IMR-90 (cell line): ENCODE measurements around the gene MESP2. TPM values are rescaled to one million over a fixed set of nuclear protein-coding genes. Genes with fewer than 3 reads are reported as not detected.

Source experiments
- ATAC-seq: fragments of 200-7000 bp; cut with Tn5 transposase; 2 replicates; pipeline ENCODE4 v1.9.1; 2020; ENCODE audit warnings: low read depth, mild to moderate bottlenecking, moderate library complexity
- BruUV-seq: library from RNA; stranded (reverse); fragments of 400-500 nt; replicated peaks from 2 replicates; lab custom pipeline; 2021; lab: Mats Ljungman, UMichigan
- CTCF ChIA-PET: fragments of 300-600 bp; formaldehyde crosslinking; extraction: SDS; loops from one replicate; lab custom pipeline; 2021; ENCODE audit warnings: antibody characterized with exemption; lab: Yijun Ruan, JAX
- POLR2A ChIA-PET: fragments of 300-600 bp; sonication (Branson Sonifier 250); formaldehyde crosslinking; loops from one replicate; lab custom pipeline; 2022; ENCODE audit warnings: antibody characterized with exemption; ENCODE audit not compliant: unreplicated experiment; lab: Charles Lee
- DNase-seq: peaks from one replicate; pipeline ENCODE4 v3.0.0; 2013
- H2AFZ ChIP-seq: replicated peaks from 2 replicates; pipeline ENCODE3; 2013; ENCODE audit warnings: low read length, mild to moderate bottlenecking; ENCODE audit not compliant: poor library complexity
- H2AK5ac ChIP-seq: 2 replicates; pipeline ENCODE4 v1.6.1; 2013; ENCODE audit warnings: low read depth, low read length, inconsistent platforms
- H2AK9ac ChIP-seq: replicated peaks from 2 replicates; pipeline ENCODE3; 2013; ENCODE audit warnings: mild to moderate bottlenecking, low read depth, low read length, moderate library complexity; ENCODE audit not compliant: poor library complexity
- H2BK120ac ChIP-seq: 2 replicates; pipeline ENCODE4 v1.6.1; 2013; ENCODE audit warnings: low read depth, low read length, inconsistent platforms
- H2BK15ac ChIP-seq: 3 replicates; pipeline ENCODE4 v1.6.1; 2013; ENCODE audit warnings: low read depth, low read length, inconsistent platforms
- H2BK20ac ChIP-seq: 2 replicates; pipeline ENCODE4 v1.6.1; 2013; ENCODE audit warnings: low read depth, mild to moderate bottlenecking, inconsistent platforms, low read length, moderate library complexity
- H2BK5ac ChIP-seq: 2 replicates; pipeline ENCODE4 v1.6.1; 2013; ENCODE audit warnings: mild to moderate bottlenecking, low read depth, low read length, inconsistent platforms; ENCODE audit not compliant: poor library complexity, severe bottlenecking
- H3K14ac ChIP-seq: replicated peaks from 2 replicates; pipeline ENCODE4 v1.6.1; 2013; ENCODE audit warnings: low read depth, low read length, inconsistent platforms
- H3K18ac ChIP-seq: 2 replicates; pipeline ENCODE4 v1.6.1; 2013; ENCODE audit warnings: low read depth, low read length, control low read depth
- H3K23ac ChIP-seq: 2 replicates; pipeline ENCODE4 v1.6.1; 2013; ENCODE audit warnings: low read depth, low read length, inconsistent platforms
- H3K27ac ChIP-seq: 2 replicates; pipeline ENCODE4 v1.5.1; 2013; ENCODE audit warnings: mild to moderate bottlenecking, control low read depth, low read length; ENCODE audit not compliant: insufficient read depth
- H3K27me3 ChIP-seq: 2 replicates; pipeline ENCODE4 v1.6.1; 2013; ENCODE audit warnings: low read length; ENCODE audit not compliant: control insufficient read depth, insufficient read depth
- H3K36me3 ChIP-seq: 2 replicates; pipeline ENCODE4 v1.6.1; 2013; ENCODE audit warnings: low read length, mixed read lengths; ENCODE audit not compliant: control insufficient read depth, insufficient read depth
- H3K4ac ChIP-seq: 2 replicates; pipeline ENCODE4 v1.6.1; 2013; ENCODE audit warnings: low read depth, low read length, inconsistent platforms
- H3K4me1 ChIP-seq: 2 replicates; pipeline ENCODE4 v1.6.1; 2013; ENCODE audit warnings: low read length, mixed read lengths; ENCODE audit not compliant: control insufficient read depth, insufficient read depth
- H3K4me2 ChIP-seq: 2 replicates; pipeline ENCODE4 v1.6.1; 2013; ENCODE audit warnings: low read depth, mild to moderate bottlenecking, control low read depth, low read length, moderate library complexity
- H3K4me3 ChIP-seq: 2 replicates; pipeline ENCODE4 v1.5.1; 2013; ENCODE audit warnings: low read depth, mild to moderate bottlenecking, control low read depth, low read length, moderate library complexity; ENCODE audit not compliant: insufficient read depth
- H3K56ac ChIP-seq: 2 replicates; pipeline ENCODE4 v1.6.1; 2013; ENCODE audit warnings: low read length, inconsistent platforms; ENCODE audit not compliant: insufficient read depth; ENCODE audit errors: extremely low read depth
- H3K79me1 ChIP-seq, 2 experiments: 2 replicates each; pipeline ENCODE4 v1.6.1; 2013; ENCODE audit warnings: low read length in 2 of 2, inconsistent platforms in 1 of 2, low read depth in 1 of 2
- H3K9ac ChIP-seq: 2 replicates; pipeline ENCODE4 v1.6.1; 2013; ENCODE audit warnings: low read depth, low read length, control low read depth
- H3K9me1 ChIP-seq: 2 replicates; pipeline ENCODE4 v1.6.1; 2013; ENCODE audit warnings: low read length, inconsistent platforms; ENCODE audit not compliant: insufficient read depth
- H3K9me3 ChIP-seq: 2 replicates; pipeline ENCODE4 v1.6.1; 2013; ENCODE audit warnings: low read length; ENCODE audit not compliant: control insufficient read depth, insufficient read depth
- H4K20me1 ChIP-seq: 2 replicates; pipeline ENCODE4 v1.6.1; 2013; ENCODE audit warnings: low read length, inconsistent platforms; ENCODE audit not compliant: insufficient read depth
- H4K5ac ChIP-seq: 2 replicates; pipeline ENCODE4 v1.6.1; 2013; ENCODE audit warnings: mild to moderate bottlenecking, low read depth, low read length, control low read depth
- H4K8ac ChIP-seq, 2 experiments: 2 replicates each; pipeline ENCODE4 v1.6.1; 2013; ENCODE audit warnings: low read depth in 2 of 2, low read length in 2 of 2, control low read depth in 1 of 2, inconsistent platforms in 1 of 2
- H4K91ac ChIP-seq: 2 replicates; pipeline ENCODE4 v1.6.1; 2013; ENCODE audit warnings: low read depth, low read length, inconsistent platforms; ENCODE audit not compliant: insufficient read depth
- BHLHE40 ChIP-seq: fragments of 150-350 bp; IDR thresholded peaks from 2 replicates; pipeline ENCODE4 v1.6.1; 2016; ENCODE audit warnings: mild to moderate bottlenecking, low read depth, low read length
- CHD1 ChIP-seq: IDR thresholded peaks from 2 replicates; pipeline ENCODE4 v1.6.1; 2012; ENCODE audit warnings: low read depth, low read length, improper control_type of control experiment
- CTCF ChIP-seq: conservative IDR thresholded peaks from 2 replicates; pipeline ENCODE4 v1.5.1; 2012; ENCODE audit warnings: mild to moderate bottlenecking, low read depth, low read length, improper control_type of control experiment
- ELK1 ChIP-seq: fragments of 150-350 bp; IDR thresholded peaks from 2 replicates; pipeline ENCODE4 v1.6.1; 2016; ENCODE audit warnings: low read depth, mild to moderate bottlenecking, low read length, moderate library complexity, borderline replicate concordance
- FOS ChIP-seq: fragments of 150-350 bp; IDR thresholded peaks from 2 replicates; pipeline ENCODE4 v1.6.1; 2016; ENCODE audit warnings: low read depth, low read length
- MAFK ChIP-seq: IDR thresholded peaks from 2 replicates; pipeline ENCODE4 v1.6.1; 2012; ENCODE audit warnings: low read depth, low read length, improper control_type of control experiment
- MAZ ChIP-seq: IDR thresholded peaks from 2 replicates; pipeline ENCODE4 v1.6.1; 2012; ENCODE audit warnings: low read depth, mild to moderate bottlenecking, low read length, improper control_type of control experiment, moderate library complexity, borderline replicate concordance
- MXI1 ChIP-seq: IDR thresholded peaks from 2 replicates; pipeline ENCODE4 v1.6.1; 2012; ENCODE audit warnings: low read depth, mild to moderate bottlenecking, low read length, moderate library complexity, borderline replicate concordance
- NFE2L2 ChIP-seq: fragments of 150-350 bp; IDR thresholded peaks from 2 replicates; pipeline ENCODE4 v1.6.1; 2016; ENCODE audit warnings: low read depth, mild to moderate bottlenecking, low read length
- RAD21 ChIP-seq: IDR thresholded peaks from 2 replicates; pipeline ENCODE4 v1.6.1; 2012; ENCODE audit warnings: low read length, improper control_type of control experiment
- RCOR1 ChIP-seq: IDR thresholded peaks from 2 replicates; pipeline ENCODE4 v1.6.1; 2012; ENCODE audit warnings: mild to moderate bottlenecking, low read length, improper control_type of control experiment; ENCODE audit not compliant: insufficient replicate concordance
- RFX5 ChIP-seq: IDR thresholded peaks from 2 replicates; pipeline ENCODE4 v1.8.0; 2012; ENCODE audit warnings: low read depth, mild to moderate bottlenecking, low read length, moderate library complexity
- USF2 ChIP-seq: fragments of 150-350 bp; IDR thresholded peaks from 2 replicates; pipeline ENCODE4 v1.6.1; 2017; ENCODE audit warnings: mild to moderate bottlenecking, antibody characterized with exemption, low read length, low read depth
- WGBS, 2 experiments: methylation state at CpG; one replicate each; pipeline versions ENCODE4 v1.1.5 to v1.1.7; 2013; ENCODE audit warnings: missing lambda C conversion rate in 2 of 2; ENCODE audit not compliant: insufficient read length in 1 of 2; ENCODE audit errors: extremely low coverage in 2 of 2; 5-methylcytosine and 5-hydroxymethylcytosine counted together
- dilution Hi-C: fragments of 300-500 bp; cut with HindIII; formaldehyde crosslinking; loops from one replicate; pipeline ENCODE4 v1.14.3; 2018; ENCODE audit warnings: low sequenced_read_pairs; ENCODE audit not compliant: unreplicated experiment
- in situ Hi-C: fragments of 300-500 bp; cut with MboI; formaldehyde crosslinking; loops from 3 replicates; pipeline ENCODE4 v1.14.3; 2019; ENCODE audit warnings: low sequenced_read_pairs, inconsistent platforms, mixed read lengths
- intact Hi-C: fragments of 100-400 bp; cut with micrococcal nuclease; formaldehyde crosslinking; loops from 2 replicates; pipeline ENCODE4 v1.10.0; 2022
- polyA plus RNA-seq, 3 experiments: library from polyadenylated mRNA; depleted of rRNA; stranded (reverse); fragments of >200 nt; gene quantifications; 2 replicates each; pipeline ENCODE4 v1.2.3, GENCODE V29; 2012; ENCODE audit warnings: low replicate concordance in 1 of 3
- total RNA-seq: library from RNA; depleted of rRNA; stranded (reverse); fragments of >200 nt; gene quantifications from 2 replicates; pipeline ENCODE4 v1.2.3, GENCODE V29; 2012

MESP2 gene
- total and polyA plus RNA-seq, 2 of the 4 experiments (the other 2 are of a cell fraction), result 0.18 to 0.32 TPM

- Histone ChIP-seq H2BK15ac (peak overlapping the region; percentile 26; the same call in 1 of the 3 replicates), H2BK120ac (peak overlapping the region; percentile 47; the same call in 1 of the 2 replicates), H4K5ac (no peak overlapping the region), H2AK5ac (peak overlapping the region; percentile 49; the same call in 1 of the 2 replicates), H2BK5ac (no peak overlapping the region), H3K9ac (peak overlapping the region; percentile 24; the same call in 1 of the 2 replicates), H2AK9ac (peak overlapping the region; percentile 90), H4K91ac (no peak overlapping the region; the same call in none of the 2 replicates), H3K36me3 (no peaks in the 10 kb centered on the region), H3K4ac (peak overlapping the region; percentile 69), H4K8ac (peak overlapping the region; percentile 56 to 58; a peak in 3 of 4 replicates), H3K9me1 (peaks cover 25% of the 10 kb centered on the region), H3K23ac (peak overlapping the region; percentile 56; the same call in 1 of the 2 replicates), H2BK20ac (no peak overlapping the region), H4K20me1 (peaks cover 5% of the 10 kb centered on the region; the same call in 1 of the 2 replicates), H2AFZ (peak overlapping the region; percentile 95), H3K79me1 (peaks cover 0 to 47% of the 10 kb centered on the region in 2 experiments; a peak in 3 of 4 replicates), H3K27ac (0 out of 2 replicates have a peak overlapping the region, but pooled peaks have one; percentile 6), H3K14ac (peak overlapping the region; percentile 89), H3K4me2 (peak overlapping the region; percentile 65), H3K9me3 (peaks cover 3% of the 10 kb centered on the region), H3K4me3 (peak overlapping the region; percentile 58), H3K4me1 (peaks cover 17% of the 10 kb centered on the region), H3K56ac (no peak overlapping the region), H3K18ac (no peak overlapping the region; the same call in 1 of the 2 replicates), H3K27me3 (no peaks in the 10 kb centered on the region)
- WGBS, 2 experiments, result 23% methylated on average over 32 of the region's 56 CpGs; no CpG with 5 or more reads in 1 of the 2 experiments
- CTCF ChIA-PET, result no interaction called here
- POLR2A ChIA-PET, result no interaction called here
- intact Hi-C loops (loop anchor here (2.0 kb wide), 1 partner anchor 61 kb away; no protein-coding TSS in a partner anchor), dilution Hi-C loops (no loop called here), in situ Hi-C loops (no loop called here)
- ATAC-seq (peak; percentile 19), DNase-seq (no peak)
- TF ChIP-seq USF2 (no peak), RCOR1 (no peak), MXI1 (no peak), RFX5 (no peak), FOS (no peak), CTCF (no peak), RAD21 (no peak), BHLHE40 (no peak), MAZ (no peak), CHD1 (no peak), ELK1 (no peak), NFE2L2 (no peak), MAFK (no peak)
- no TSS peak for BruUV-seq
Measured at GRCh38 chr15:89814112-89814742, 38.1 kb downstream of the MESP2 start.
